DMS53 (cell line): ENCODE data around the gene GADD45B.

Experiments used
- DNase-seq: peaks from one replicate; lab custom pipeline; 2025; lab: John Stamatoyannopoulos, UW

Gene GADD45B

GRCh38 chr19:2475702-2476450 is at the start of gene GADD45B:
GADD45B (plus strand) TSS chr19:2476127; CDS start chr19:2476359, 232 bp downstream.
- DNase-seq = peak; percentile 96

DNA sequence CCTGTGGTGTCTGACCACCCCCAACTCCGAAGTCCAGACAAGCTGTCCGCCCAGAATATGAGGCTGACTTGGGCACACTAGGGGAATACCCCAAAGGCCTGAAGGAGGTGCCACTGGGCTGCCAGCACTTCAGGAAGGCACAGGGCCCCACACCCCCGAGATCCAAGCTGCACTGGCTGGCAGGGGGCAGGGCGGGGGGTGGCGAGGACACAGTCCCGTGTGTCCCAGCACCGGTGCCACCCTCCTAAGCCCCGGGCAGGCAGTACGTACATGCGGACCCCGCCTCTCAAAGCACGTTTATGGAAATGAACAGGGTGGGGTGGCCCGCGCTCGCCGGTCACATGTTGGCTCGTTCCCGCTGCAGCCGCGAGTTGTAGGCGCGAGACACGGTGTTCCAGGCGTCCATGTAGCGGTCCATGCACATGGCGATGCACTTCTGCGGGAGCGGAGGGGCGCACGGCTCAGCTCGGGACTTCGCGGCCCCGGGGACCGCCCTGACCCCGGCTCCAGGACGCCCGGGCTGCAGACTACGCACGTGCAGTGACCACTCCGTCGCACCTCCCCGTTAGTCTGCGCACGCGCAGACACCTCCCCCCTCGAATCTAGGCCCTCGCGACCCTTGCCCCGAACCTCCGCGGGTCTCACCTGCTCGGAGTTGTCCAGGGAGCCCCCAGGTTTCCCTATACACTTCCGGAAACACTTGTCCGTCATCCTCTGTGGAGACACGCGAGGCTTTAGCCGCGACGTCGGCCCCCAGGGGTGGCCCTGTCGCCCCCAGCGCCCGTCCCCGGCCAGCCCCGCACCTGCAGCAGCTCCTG is 49.1 kb upstream of the GADD45B start:
- peak; percentile 60 for DNase-seq

DNA sequence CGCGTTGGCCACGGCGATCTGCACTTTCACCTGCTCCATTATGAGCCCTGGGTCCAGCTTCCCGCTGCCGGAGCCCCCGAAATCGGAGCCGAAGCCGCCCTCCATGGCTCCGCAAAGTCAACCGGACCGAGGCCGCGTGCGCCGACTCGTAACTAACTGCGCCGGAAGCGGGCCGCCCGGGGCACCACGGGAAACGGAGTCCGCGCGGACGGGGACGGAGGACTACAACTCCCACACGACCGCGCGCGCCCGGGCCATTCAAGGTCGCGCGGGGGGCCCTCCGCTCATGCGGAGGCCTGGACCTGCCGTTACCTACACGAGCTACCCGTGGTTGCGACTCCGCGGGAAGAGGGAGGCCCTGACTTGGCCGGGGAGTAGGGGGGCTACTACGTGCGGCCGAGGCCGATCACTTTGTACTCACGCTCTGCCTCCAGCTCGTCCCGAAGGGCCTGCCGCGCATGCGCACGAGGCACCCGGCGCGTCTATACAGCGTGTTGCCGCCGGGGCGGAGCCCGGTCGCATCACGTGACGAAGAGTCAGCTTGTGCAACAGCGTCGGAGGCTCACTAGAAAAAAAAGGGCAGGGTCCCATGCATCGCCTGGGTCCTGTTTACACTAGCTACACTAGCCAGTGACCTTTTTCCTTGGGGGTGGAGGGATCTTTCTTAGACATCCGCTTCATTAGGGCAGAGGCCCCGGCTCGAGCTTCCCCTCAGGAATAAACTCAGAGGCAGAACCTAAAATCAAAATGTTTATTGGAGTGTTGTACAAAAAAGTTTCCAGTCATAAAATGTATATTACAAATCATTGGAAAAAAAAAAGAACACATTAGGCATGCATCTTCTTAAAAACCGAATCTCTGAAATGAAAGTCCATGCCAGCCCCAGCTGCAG is 48.3 kb upstream of the GADD45B start, which contains the start of gene TIMM13:
Gene TIMM13, minus strand, starts transcription at position 158 of the 892 bp plus-strand sequence. Its CDS starts 53 bp downstream, at position 105.
- DNase-seq = peak; percentile 97

- DNase-seq = peak; percentile 84
Measured at GRCh38 chr19:2428321-2428690, 47.6 kb upstream of the GADD45B start.

DNA sequence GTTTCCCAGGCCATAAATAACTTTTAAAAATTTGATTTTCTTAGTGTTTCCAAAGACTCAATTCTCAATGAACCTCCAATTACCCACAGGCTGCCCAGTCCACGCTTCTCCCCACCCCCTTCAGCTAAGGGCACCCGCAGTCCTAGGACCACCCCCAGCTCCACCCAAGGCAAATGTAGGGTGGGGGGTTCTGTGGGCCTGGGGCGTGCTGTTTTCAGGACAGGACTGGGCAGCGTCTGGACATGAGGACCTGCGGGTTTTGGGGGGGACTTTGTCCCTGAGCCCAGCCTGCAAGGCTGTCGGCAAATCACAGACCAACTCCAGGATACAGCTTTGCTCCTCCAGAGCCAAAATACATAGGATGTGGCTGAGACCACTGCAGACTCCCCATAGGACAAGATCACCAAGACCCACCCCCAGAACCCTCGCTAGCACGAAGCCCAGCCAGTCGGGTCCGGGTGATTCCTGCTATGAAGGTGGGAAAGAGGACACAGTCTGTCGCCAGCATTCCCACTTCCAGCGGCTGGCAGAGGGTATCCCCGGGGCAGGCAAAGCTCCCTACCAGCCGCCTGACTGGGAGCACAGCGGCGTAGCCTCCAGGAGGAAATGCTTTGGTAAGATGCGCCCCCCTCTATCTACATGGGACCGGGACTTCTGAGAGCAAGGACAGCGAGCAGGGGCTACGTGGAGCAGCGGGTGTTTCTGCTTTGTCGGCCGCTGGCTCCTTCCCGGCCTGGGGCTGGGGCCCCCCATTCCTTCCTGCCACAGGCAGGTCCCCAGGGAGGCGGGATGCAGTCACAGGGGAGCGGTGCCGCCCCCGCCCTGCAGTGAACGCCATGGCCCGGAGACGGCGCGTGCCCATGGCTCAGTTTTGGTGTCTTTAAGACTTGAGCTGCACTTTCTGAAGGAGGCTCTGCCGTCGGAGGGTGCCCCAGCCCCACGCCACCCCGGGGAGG is 46.9 kb upstream of the GADD45B start:
- no peak for DNase-seq

DNA sequence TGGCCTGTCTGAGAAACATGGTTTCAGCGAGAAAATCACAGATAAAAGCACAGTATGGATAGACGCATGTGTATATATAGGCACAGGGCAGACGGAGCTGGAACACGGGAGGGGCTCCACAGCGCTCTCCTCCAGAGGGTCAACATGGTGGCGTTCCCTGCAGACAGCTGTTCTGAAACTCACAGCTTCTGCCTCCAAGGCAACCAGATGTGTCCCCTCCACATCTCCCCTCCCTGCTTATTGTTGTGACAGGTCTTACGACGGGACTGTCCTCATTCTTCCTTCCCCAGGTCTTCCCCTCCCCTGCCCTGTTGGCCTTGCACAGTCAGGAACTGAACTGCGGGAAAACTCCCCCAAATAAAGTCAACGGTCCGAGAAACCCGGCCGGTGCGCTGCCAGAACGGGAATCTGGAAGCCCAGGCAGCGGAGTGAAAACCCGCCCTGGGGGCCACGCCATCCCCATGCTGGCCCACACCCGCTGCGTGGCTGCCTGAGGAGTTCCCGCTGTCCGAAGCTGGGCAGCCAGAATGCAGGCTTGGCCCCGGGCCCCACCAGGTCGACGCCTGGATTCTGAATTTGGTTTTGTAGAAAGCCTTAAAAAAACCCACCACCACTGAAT is 45.9 kb upstream of the GADD45B start:
- no peak for DNase-seq

DNA sequence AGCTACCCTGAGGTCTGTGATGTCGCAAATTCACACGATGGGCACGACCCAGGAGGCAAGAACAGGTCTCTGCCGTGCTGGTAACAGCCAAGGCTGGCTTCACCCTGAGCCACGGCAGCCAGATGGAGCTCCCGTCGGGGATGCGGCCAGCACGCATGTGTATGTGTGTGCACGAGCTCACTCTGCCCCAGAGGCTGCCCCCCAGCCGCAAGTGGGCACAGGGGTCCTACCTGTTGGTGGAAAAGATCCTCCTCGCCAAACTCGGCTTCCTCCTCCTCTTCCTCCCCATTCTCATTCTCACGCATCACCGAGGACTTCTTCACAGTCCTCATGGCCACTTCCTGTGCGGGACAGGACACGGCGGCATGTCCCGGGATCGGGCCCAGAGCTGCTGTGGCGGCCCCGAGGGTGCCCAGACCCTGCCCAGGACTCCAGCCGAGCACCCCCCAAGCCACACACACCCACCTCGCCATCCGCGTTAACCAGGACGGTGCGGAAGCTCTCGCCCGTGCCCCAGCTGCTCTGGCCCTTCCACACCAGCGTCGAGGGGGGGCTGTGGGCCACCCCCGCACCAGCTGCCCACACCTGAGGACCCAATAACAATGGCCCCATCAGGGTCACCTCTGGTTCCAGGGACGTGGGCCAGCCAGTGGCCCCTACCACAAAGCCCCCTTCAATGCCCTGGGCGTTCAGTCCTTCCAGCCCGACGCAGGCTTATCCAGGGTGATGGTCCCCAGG is 44.4 kb upstream of the GADD45B start:
- no peak for DNase-seq

DNA sequence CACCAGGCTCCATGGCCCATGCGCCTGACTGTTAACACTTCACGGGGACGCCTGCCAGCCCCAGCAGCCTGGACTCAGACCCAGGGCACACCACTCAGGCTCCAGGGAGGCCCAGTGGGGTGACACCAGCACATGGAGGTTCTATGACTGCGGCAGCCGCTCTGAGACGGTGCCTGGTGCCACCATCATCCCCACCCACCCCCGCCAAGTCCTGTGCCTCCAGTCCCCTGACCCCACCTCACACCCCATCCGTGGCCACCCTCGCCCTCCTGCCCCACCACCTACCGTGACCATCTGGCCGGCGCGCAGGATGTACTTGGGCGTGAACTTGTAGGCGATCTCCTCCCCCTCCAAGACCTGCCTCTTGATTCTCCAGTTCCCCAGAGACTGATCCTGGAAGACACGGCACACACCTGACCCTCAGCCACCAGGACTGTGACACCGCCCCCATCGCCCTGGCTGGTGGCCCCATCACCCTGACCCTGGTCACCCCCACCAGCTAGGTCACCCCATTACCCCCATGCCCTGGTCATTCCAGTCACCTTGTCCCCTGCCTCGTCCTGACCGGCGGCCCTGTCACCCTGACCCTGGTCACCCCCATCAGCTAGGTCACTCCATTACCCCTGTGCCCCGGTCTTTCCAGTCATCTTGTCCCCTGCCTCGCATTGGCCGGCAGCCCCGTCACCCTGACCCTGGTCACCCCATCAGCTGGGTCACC is 43.6 kb upstream of the GADD45B start:
- DNase-seq = no peak

- DNase-seq = no peak
Measured at GRCh38 chr19:2433854-2434253, 42.1 kb upstream of the GADD45B start.

DNA sequence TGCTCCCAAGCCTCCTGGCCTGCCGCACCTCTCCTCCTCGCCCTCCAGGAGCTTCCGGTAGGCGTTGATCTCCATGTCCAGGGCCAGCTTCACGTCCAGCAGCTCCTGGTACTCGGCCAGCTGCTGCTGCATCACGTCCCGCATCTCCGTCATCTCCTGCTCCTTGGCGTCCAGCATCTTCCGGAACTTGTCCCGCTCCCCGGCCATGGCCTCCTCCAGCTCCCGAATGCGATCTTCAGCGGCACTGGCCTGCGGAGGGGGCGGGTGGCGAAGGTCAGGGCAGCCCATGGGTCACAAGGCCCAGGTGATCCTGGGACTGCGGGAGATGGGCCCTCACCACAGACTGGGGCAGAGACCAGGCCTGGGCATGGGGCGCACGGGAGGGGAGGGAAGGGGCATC is 41.7 kb upstream of the GADD45B start:
- no peak for DNase-seq

- DNase-seq = no peak
Measured at GRCh38 chr19:2434721-2435265, 41.1 kb upstream of the GADD45B start.

- no peak for DNase-seq
Measured at GRCh38 chr19:2436384-2436783, 39.5 kb upstream of the GADD45B start.

DNA sequence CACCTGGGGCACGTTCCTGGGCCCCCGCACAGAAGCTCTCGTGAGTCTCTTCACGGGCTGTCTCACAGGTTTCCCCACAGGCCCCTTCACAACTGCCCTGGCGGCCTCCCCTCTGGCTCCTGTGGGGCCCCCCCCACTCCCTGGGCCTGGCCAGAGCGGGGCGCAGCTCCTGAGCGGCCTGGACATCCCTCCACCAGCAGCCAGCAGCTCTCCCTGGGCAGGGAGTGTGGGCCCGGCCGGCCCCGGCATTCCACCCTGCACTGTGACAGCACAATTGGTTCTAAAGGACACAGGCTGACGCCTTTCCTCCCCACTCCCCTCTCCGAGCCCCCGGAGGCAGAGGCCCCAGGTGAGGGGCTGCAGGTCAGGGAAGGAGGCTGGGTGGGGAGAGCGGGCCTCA is 39.0 kb upstream of the GADD45B start:
- DNase-seq = no peak

DNA sequence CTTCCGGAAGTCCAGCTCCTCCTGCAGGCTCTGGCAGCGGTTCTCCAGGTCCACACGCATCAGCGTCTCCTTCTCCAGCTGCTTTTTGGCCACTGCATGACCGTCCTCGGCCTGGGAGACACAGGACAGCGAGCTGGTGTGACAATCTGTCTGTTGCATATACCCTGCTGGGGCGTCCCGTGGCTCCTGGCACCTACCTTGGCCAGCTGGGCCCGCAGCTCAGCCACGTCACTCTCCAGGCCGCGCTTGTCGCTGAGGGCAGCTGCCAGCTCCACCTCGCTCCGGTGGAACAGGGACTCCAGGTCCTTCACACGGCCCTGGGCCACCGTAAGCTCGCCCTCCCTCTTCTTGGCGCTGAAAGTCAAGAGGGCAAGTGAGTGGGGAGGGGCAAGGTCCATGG is 37.7 kb upstream of the GADD45B start:
- no peak for DNase-seq

DNA sequence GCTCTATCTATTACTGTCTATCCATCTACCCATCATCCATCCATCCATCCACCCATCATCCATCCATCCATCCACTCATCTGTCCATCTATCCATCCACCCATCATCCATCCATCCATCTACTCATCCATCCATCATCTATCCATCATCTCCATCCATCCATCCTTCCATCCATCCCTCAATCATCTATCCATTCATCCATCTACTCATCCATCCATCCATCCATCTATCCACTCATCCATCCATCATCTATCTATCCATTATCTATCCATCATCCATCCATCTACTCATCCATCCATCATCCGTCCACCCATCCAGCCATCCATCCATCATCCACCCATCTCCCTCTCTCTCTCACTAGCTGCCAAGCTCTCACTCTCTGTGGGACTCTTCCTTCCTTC is 35.4 kb upstream of the GADD45B start:
- no peak for DNase-seq

DNA sequence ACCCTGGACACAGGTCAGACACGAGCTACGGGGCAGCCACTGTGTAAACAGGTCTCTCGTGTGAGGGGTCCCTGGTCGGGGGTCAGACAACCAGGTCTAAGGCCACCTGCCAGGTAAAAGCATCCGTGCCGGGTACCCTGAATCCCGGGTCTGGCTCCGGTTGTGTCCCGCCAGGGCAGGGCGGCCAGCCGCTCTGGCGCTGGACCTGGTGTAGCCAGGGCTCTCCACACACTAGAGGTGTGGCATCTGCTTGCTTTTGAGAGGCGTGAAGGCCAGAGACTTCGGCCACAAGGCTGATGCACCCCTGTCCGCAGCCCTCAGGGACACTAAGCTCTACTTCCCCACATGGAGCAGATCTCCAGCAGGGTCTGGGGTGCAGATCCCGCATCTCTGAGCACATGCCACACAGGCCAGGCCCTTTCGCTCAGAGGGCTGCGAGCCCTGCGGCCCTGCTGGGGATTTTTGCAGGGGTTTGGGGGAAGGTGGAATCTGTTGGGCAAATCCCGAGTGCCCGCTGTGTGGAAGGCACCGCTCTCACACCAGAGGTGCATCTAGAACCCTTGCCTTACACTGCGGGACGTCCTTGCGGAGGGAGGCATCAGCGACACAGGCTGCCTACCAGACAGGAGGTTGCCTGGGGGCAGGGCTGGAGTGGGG is 34.7 kb upstream of the GADD45B start:
- no peak for DNase-seq

DNA sequence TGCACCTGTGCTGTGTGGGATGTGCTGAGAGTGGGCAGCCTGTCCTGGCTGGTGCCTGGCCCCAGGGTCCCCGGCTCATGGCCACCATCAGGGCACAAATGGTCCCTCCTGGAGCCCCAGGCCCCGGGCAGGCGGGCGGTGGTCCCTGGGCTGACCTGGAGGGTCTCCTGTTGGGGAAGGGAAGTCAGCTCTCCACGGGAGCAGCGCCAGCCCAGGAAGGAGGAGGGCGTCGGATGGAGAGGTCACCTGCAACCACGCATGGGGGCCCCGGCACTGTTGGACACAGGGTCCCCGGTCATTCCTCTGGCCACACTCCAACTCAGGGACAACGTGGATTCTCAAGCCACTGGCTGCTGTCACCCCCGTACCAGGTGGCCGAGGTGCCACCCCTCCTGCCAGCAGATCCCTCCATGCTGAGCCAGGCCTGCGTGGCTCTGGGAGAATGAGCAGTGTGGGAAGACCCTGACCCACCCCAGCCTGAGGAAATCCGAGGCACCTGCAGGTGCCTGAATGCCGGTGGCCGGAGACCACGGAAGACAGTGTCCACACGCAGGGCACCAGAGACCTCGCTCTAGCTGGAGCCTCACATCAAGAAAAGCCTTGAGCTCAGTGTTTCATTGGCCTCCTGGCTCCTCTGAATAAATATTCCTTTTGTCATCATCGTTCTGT is 32.7 kb upstream of the GADD45B start:
- no peak for DNase-seq

DNA sequence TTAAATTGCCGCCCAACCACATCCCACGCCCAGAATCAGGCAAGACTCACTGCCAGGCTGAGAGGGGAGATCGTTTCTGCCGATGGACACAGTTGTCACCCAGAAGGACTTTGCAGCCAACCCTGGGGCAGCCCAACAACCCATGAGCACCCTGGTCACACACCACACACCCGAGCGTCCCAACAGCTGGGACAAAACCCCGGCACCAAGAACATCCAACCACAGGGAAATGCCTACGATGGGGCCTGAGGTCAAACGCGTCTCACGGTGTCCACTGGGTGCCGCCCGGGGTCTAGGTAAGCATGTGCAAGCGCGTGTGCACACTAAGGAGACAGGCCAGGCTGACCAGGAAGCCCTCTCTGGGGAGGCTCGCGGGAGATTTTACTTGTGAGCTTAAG is 32.1 kb upstream of the GADD45B start:
- DNase-seq = no peak
